ENCODE data around the gene ATP1B2.

Gene ATP1B2

GRCh38 chr17:7614425-7615264 is 36.1 kb upstream of the ATP1B2 start, which contains the start of gene FXR2:
Gene FXR2, minus strand, starts transcription at chr17:7614897. Its CDS starts 365 bp downstream, at chr17:7614532.
- Histone ChIP-seq H3K9me3 (ENCODE audit: insufficient read depth, low read length, severe bottlenecking) (no peaks in the 10 kb centered on the region), H3K9ac (ENCODE audit: low read depth, low read length) (peak within 1 kb of the TSS; percentile 78), H3K4me2 (ENCODE audit: insufficient read depth, low read length) (peak within 1 kb of the TSS; percentile 78), H3K79me2 (ENCODE audit: insufficient read depth, low read length) (peaks cover 46% of the 10 kb centered on the region), H2AFZ (ENCODE audit: low read depth, low read length) (peak within 1 kb of the TSS; percentile 94), H4K20me1 (ENCODE audit: insufficient read depth, low read length) (peaks cover 35% of the 10 kb centered on the region; the same call in 1 of the 2 replicates), H3K4me3 (ENCODE audit: low read depth in 1 of 2, low read length in 2 of 2) (peak within 1 kb of the TSS; percentile 59 to 69), H3K4me1 (ENCODE audit: insufficient read depth, low read length) (peaks cover 47% of the 10 kb centered on the region), H3K27me3 (ENCODE audit: insufficient read depth, low read length, poor library complexity) (no peaks in the 10 kb centered on the region), H3K36me3 (ENCODE audit: insufficient read depth, low read length) (peaks cover 24% of the 10 kb centered on the region), H3K27ac (ENCODE audit: low read length) (peak within 1 kb of the TSS; percentile 76)
- TF ChIP-seq CTCF (IDR thresholded peaks at IDR 0.05; ENCODE audit: borderline replicate concordance, extremely low read depth, low read length, poor library complexity, severe bottlenecking) (peak; percentile 85), EZH2 (IDR thresholded peaks at IDR 0.05; ENCODE audit: borderline replicate concordance, low read depth, low read length, severe bottlenecking) (no peak)
- DNase-seq (peak; percentile 100), ATAC-seq (ENCODE audit: insufficient read depth, low read depth) (peak; percentile 93)

GRCh38 chr17:7615265-7615747 is 35.4 kb upstream of the ATP1B2 start:
- Histone ChIP-seq H3K36me3 (ENCODE audit: insufficient read depth, low read length) (peaks cover 20% of the 10 kb centered on the region), H3K4me3 (ENCODE audit: low read depth in 1 of 2, low read length in 2 of 2) (peak overlapping the region; percentile 38 to 62; a peak in 3 of 4 replicates), H3K4me2 (ENCODE audit: insufficient read depth, low read length) (peak overlapping the region; percentile 74), H3K4me1 (ENCODE audit: insufficient read depth, low read length) (peaks cover 43% of the 10 kb centered on the region), H3K27ac (ENCODE audit: low read length) (peak overlapping the region; percentile 76), H3K27me3 (ENCODE audit: insufficient read depth, low read length, poor library complexity) (no peaks in the 10 kb centered on the region), H3K9me3 (ENCODE audit: insufficient read depth, low read length, severe bottlenecking) (no peaks in the 10 kb centered on the region), H4K20me1 (ENCODE audit: insufficient read depth, low read length) (peaks cover 30% of the 10 kb centered on the region; the same call in 1 of the 2 replicates), H3K79me2 (ENCODE audit: insufficient read depth, low read length) (peaks cover 41% of the 10 kb centered on the region), H2AFZ (ENCODE audit: low read depth, low read length) (peak overlapping the region; percentile 94), H3K9ac (ENCODE audit: low read depth, low read length) (peak overlapping the region; percentile 61)
- TF ChIP-seq EZH2 (IDR thresholded peaks at IDR 0.05; ENCODE audit: borderline replicate concordance, low read depth, low read length, severe bottlenecking) = no peak
- no peak for TF ChIP-seq CTCF (IDR thresholded peaks at IDR 0.05; ENCODE audit: borderline replicate concordance, extremely low read depth, low read length, poor library complexity, severe bottlenecking)
- DNase-seq (no peak), ATAC-seq (ENCODE audit: insufficient read depth, low read depth) (no peak)

GRCh38 chr17:7618608-7619007 is 32.1 kb upstream of the ATP1B2 start:
- H3K9ac ChIP-seq (ENCODE audit: low read depth, low read length) = no peak overlapping the region
- H2AFZ ChIP-seq (ENCODE audit: low read depth, low read length) = no peak overlapping the region
- no peak for DNase-seq
- H3K27ac ChIP-seq (ENCODE audit: low read length) = no peak overlapping the region
- peaks cover 5% of the 10 kb centered on the region; the same call in 1 of the 2 replicates for H4K20me1 ChIP-seq (ENCODE audit: insufficient read depth, low read length)
- H3K36me3 ChIP-seq (ENCODE audit: insufficient read depth, low read length) = no peaks in the 10 kb centered on the region; the same call in 1 of the 2 replicates
- H3K4me3 ChIP-seq (ENCODE audit: low read depth in 1 of 2, low read length in 2 of 2) = no peak overlapping the region
- no peak for ATAC-seq (ENCODE audit: insufficient read depth, low read depth)
- H3K79me2 ChIP-seq (ENCODE audit: insufficient read depth, low read length) = peaks cover 8% of the 10 kb centered on the region
- H3K4me2 ChIP-seq (ENCODE audit: insufficient read depth, low read length) = no peak overlapping the region
- no peaks in the 10 kb centered on the region for H3K9me3 ChIP-seq (ENCODE audit: insufficient read depth, low read length, severe bottlenecking)
- H3K27me3 ChIP-seq (ENCODE audit: insufficient read depth, low read length, poor library complexity) = no peaks in the 10 kb centered on the region
- TF ChIP-seq CTCF (IDR thresholded peaks at IDR 0.05; ENCODE audit: borderline replicate concordance, extremely low read depth, low read length, poor library complexity, severe bottlenecking) = no peak
- no peak for TF ChIP-seq EZH2 (IDR thresholded peaks at IDR 0.05; ENCODE audit: borderline replicate concordance, low read depth, low read length, severe bottlenecking)
- peaks cover 11% of the 10 kb centered on the region for H3K4me1 ChIP-seq (ENCODE audit: insufficient read depth, low read length)
